Natural killer cell (primary cell): ENCODE measurements around the gene SLC15A1. TPM values are rescaled to one million over a fixed set of nuclear protein-coding genes. Genes with fewer than 3 reads are reported as not detected.

ENCODE experiments used
- ATAC-seq, 3 donors: fragments of 150-1000 bp in 2 of 3; fragments of 200-7000 bp in 1 of 3; cut with Tn5 transposase; 1 replicate in 1 of 3; 2 replicates in 2 of 3; pipeline ENCODE4 v1.10.0; 2021; ENCODE audit warnings: mild to moderate bottlenecking in 2 of 3, moderate library complexity in 2 of 3
- DNase-seq, 2 donors: peaks; one replicate each; pipeline versions ENCODE4 v3.0.0 to v3.0.0-alpha.2; 2013 to 2021; ENCODE audit warnings: mixed read lengths in 1 of 2
- H3K27ac ChIP-seq: one replicate; pipeline ENCODE4 v1.5.1; 2013; ENCODE audit warnings: mild to moderate bottlenecking, low read length
- H3K27me3 ChIP-seq: one replicate; pipeline ENCODE4 v1.6.1; 2013; ENCODE audit warnings: low read length; ENCODE audit not compliant: control insufficient read depth, insufficient read depth
- H3K36me3 ChIP-seq: one replicate; pipeline ENCODE4 v1.6.1; 2013; ENCODE audit warnings: low read length; ENCODE audit not compliant: control insufficient read depth, insufficient read depth
- H3K4me1 ChIP-seq: one replicate; pipeline ENCODE4 v1.6.1; 2013; ENCODE audit warnings: low read length; ENCODE audit not compliant: control insufficient read depth, insufficient read depth
- H3K4me3 ChIP-seq: one replicate; pipeline ENCODE4 v1.5.1; 2013; ENCODE audit warnings: low read length
- H3K9me3 ChIP-seq: one replicate; pipeline ENCODE4 v1.6.1; 2013; ENCODE audit warnings: low read length; ENCODE audit not compliant: control insufficient read depth, insufficient read depth
- H3K27ac Mint-ChIP-seq, 2 donors: one replicate each; pipeline ENCODE4 v1.8.0; 2022; ENCODE audit warnings: mild to moderate bottlenecking in 2 of 2, mixed read lengths in 2 of 2, moderate library complexity in 1 of 2
- H3K27me3 Mint-ChIP-seq, 2 donors: one replicate each; pipeline ENCODE4 v1.8.0; 2022; ENCODE audit warnings: low read depth in 2 of 2, mixed read lengths in 2 of 2
- H3K36me3 Mint-ChIP-seq: one replicate; pipeline ENCODE4 v1.8.0; 2022; ENCODE audit warnings: mixed read lengths
- H3K4me1 Mint-ChIP-seq, 2 donors: one replicate each; pipeline ENCODE4 v1.8.0; 2022; ENCODE audit warnings: mixed read lengths in 2 of 2
- H3K4me3 Mint-ChIP-seq: one replicate; pipeline ENCODE4 v1.8.0; 2022; ENCODE audit warnings: mild to moderate bottlenecking, moderate library complexity, mixed read lengths
- H3K9me3 Mint-ChIP-seq, 2 donors: one replicate each; pipeline ENCODE4 v1.8.0; 2022; ENCODE audit warnings: mixed read lengths in 2 of 2
- WGBS: methylation state at CpG from one replicate; pipeline ENCODE4 v1.1.7; 2013; ENCODE audit warnings: missing lambda C conversion rate; ENCODE audit not compliant: insufficient coverage; 5-methylcytosine and 5-hydroxymethylcytosine counted together
- intact Hi-C: fragments of 100-400 bp; cut with micrococcal nuclease; formaldehyde crosslinking; loops from one replicate; pipeline ENCODE4 v1.14.2; 2022
- total RNA-seq, 4 donors: library from RNA; stranded (reverse); fragments of 120-200 nt in 1 of 4; gene quantifications; one replicate each; pipeline versions ENCODE4 v1.2.3 to v1.2.4, GENCODE V29; 2013 to 2022
- TF ChIP-seq, protein P1 (sequence below): fragments of 200-600 bp; IDR thresholded peaks from one replicate; pipeline ENCODE4 v1.8.0; 2022; ENCODE audit warnings: antibody characterized with exemption

Gene SLC15A1
- total RNA-seq, 3 donors from 2014 or later (not counting 1 experiment from before 2014, with no cell fraction given): not detected

DNA sequence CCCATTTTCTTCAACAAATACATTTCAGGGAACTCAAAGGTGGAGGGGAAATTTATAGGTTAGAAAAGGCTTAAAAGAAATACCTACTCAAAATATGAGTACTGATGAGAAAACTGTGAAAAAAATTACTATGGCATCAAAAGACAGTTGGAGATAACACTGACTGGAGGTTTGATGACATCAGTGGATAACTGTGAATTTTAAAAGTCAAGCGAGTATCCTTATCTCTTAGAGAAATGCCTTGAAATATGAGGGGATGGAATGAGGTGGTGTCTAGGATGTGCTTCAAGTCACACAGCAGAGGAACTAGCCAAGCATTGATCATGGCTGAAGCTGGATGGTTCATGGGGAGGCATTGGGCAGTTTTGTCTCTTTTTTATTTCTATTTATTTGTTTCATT, 27.2 kb upstream of the SLC15A1 start:
- no peaks in the 10 kb centered on the region for H3K4me1 ChIP-seq
- H3K27ac ChIP-seq: no peak overlapping the region
- Mint-ChIP-seq H3K4me1 (no peaks in the 10 kb centered on the region), H3K9me3 (no peaks in the 10 kb centered on the region), H3K27ac (no peak overlapping the region), H3K27me3 (peaks cover 12 to 19% of the 10 kb centered on the region in 2 donors), H3K36me3 (no peaks in the 10 kb centered on the region), H3K4me3 (no peak overlapping the region)
- H3K9me3 ChIP-seq: no peaks in the 10 kb centered on the region
- 91% methylated on average over 1 of the region's 1 CpG for WGBS
- TF ChIP-seq, protein P1, sequence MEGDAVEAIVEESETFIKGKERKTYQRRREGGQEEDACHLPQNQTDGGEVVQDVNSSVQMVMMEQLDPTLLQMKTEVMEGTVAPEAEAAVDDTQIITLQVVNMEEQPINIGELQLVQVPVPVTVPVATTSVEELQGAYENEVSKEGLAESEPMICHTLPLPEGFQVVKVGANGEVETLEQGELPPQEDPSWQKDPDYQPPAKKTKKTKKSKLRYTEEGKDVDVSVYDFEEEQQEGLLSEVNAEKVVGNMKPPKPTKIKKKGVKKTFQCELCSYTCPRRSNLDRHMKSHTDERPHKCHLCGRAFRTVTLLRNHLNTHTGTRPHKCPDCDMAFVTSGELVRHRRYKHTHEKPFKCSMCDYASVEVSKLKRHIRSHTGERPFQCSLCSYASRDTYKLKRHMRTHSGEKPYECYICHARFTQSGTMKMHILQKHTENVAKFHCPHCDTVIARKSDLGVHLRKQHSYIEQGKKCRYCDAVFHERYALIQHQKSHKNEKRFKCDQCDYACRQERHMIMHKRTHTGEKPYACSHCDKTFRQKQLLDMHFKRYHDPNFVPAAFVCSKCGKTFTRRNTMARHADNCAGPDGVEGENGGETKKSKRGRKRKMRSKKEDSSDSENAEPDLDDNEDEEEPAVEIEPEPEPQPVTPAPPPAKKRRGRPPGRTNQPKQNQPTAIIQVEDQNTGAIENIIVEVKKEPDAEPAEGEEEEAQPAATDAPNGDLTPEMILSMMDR: no peak
- H3K4me3 ChIP-seq: no peak overlapping the region
- intact Hi-C loops: no loop called here
- H3K27me3 ChIP-seq: no peaks in the 10 kb centered on the region
- DNase-seq: no peak
- no peak for ATAC-seq
- no peaks in the 10 kb centered on the region for H3K36me3 ChIP-seq

DNA sequence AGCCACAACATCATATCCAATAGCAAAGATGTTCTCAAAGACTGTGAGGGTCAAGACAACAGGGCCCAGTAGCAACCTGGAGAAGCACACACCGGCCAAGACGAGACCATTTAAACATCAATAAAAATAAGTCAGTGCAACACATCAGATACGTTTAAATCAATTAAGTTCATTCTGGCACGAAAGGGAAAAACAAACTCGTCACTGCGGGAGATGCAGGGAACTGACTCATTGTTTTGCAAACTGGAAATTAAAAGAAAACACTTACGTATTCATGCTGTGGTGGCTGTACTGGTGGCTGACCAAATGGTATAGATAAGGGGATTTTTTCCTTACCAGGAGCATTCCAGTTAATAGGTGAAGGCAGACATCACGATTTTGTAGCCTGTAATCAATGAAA, 26.3 kb upstream of the SLC15A1 start:
- Mint-ChIP-seq H3K36me3 (no peaks in the 10 kb centered on the region), H3K4me3 (no peak overlapping the region), H3K9me3 (no peaks in the 10 kb centered on the region), H3K27me3 (peaks cover 12 to 19% of the 10 kb centered on the region in 2 donors), H3K27ac (no peak overlapping the region), H3K4me1 (no peaks in the 10 kb centered on the region)
- DNase-seq: no peak
- Histone ChIP-seq H3K9me3 (no peaks in the 10 kb centered on the region), H3K27ac (no peak overlapping the region), H3K36me3 (no peaks in the 10 kb centered on the region), H3K27me3 (no peaks in the 10 kb centered on the region), H3K4me3 (no peak overlapping the region), H3K4me1 (no peaks in the 10 kb centered on the region)
- 78% methylated on average over 8 of the region's 8 CpGs for WGBS
- intact Hi-C loops: no loop called here
- ATAC-seq: no peak
- TF ChIP-seq, protein P1: no peak

DNA sequence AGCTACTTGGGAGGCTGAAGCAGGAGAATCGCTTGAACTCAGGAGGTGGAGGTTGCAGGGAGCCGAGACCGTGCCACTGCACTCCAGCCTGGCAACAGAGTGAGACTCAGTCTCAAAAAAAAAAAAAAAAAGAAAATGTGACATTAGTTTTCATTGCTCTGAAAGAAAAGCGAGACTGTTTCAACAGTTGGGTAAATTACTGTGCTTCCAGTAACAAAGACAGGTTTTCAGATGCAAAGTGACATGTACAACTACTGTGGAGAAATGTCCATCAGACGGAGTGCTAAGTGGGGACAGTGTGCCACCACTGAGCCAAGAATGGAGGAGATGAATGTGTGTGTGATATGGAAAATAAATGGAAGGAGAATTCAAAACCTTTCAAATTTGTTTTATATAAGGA, 24.2 kb upstream of the SLC15A1 start:
- TF ChIP-seq, protein P1: no peak
- Mint-ChIP-seq H3K27ac (no peak overlapping the region), H3K27me3 (peaks cover 4 to 8% of the 10 kb centered on the region in 2 donors), H3K36me3 (no peaks in the 10 kb centered on the region), H3K4me3 (no peak overlapping the region), H3K4me1 (no peaks in the 10 kb centered on the region), H3K9me3 (no peaks in the 10 kb centered on the region)
- Histone ChIP-seq H3K27me3 (no peaks in the 10 kb centered on the region), H3K36me3 (no peaks in the 10 kb centered on the region), H3K9me3 (no peaks in the 10 kb centered on the region), H3K4me3 (no peak overlapping the region), H3K27ac (no peak overlapping the region), H3K4me1 (no peaks in the 10 kb centered on the region)
- DNase-seq: no peak
- intact Hi-C loops: no loop called here
- no peak for ATAC-seq
- WGBS: 92% methylated on average over 5 of the region's 5 CpGs

DNA sequence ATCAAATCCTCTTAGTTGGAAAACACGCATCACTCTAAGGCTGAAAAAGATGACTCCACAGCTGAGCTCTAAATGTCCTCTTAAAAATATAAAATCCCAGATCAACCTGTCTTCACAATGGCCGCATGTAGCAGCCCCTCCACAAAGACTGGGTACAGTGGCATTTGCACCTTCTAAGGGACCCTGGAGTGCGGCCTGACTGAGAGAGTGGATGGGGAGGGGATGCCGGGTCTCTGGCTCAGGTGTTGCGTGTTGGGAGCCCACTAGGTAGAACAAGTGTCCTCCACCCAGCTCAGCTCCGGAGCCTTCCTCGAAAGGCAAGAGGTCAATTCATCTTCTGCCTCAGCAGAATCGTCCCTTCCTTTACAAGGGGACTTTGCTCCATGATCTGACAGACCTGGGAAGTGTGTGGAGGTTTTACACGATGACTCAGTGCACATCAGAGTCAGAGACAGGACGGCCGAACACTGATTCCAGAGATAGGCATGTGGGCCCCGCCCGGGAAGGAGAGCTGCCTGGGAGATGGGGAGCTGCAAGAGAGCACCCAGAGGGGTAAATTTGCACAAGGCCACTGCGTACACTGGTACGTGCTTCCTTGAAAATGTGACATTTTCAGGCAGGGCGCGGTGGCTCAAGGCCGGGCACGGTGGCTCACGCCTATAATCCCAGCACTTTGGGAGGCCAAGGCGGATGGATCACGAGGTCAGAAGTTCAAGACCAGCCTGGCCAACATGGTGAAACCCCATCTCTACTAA, 23.5 kb upstream of the SLC15A1 start:
- Histone ChIP-seq H3K36me3 (no peaks in the 10 kb centered on the region), H3K27me3 (no peaks in the 10 kb centered on the region), H3K9me3 (no peaks in the 10 kb centered on the region), H3K4me3 (no peak overlapping the region), H3K4me1 (no peaks in the 10 kb centered on the region), H3K27ac (no peak overlapping the region)
- DNase-seq: no peak
- H3K27me3 Mint-ChIP-seq: peaks cover 2 to 8% of the 10 kb centered on the region in 2 donors
- intact Hi-C loops: no loop called here
- no peaks in the 10 kb centered on the region for H3K4me1 Mint-ChIP-seq
- H3K4me3 Mint-ChIP-seq: no peak overlapping the region
- no peaks in the 10 kb centered on the region for H3K9me3 Mint-ChIP-seq
- TF ChIP-seq, protein P1: no peak
- H3K36me3 Mint-ChIP-seq: no peaks in the 10 kb centered on the region
- WGBS: 92% methylated on average over 22 of the region's 22 CpGs
- H3K27ac Mint-ChIP-seq: no peak overlapping the region
- no peak for ATAC-seq
